ENCODE data around the gene EXT2.

DNA sequence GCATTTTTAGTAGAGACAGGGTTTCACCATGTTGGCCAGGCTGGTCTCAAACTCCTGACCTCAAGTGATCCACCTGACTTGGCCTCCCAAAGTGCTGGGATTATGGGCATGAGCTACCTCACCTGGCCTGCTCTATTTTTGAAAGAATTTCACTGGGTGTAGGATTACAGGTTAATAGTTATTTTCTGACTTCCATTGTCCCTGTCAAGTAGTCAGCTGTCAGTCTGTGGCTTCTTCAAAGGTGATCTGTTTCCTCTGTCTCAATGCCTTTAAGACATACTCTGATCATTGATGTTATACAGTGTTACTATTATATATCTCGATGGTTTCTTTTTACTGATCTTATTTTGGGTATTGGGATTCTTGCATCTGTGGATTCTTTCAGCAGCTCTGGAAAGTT lies 10.1 kb upstream of the EXT2 start:
- TF ChIP-seq, protein P1, sequence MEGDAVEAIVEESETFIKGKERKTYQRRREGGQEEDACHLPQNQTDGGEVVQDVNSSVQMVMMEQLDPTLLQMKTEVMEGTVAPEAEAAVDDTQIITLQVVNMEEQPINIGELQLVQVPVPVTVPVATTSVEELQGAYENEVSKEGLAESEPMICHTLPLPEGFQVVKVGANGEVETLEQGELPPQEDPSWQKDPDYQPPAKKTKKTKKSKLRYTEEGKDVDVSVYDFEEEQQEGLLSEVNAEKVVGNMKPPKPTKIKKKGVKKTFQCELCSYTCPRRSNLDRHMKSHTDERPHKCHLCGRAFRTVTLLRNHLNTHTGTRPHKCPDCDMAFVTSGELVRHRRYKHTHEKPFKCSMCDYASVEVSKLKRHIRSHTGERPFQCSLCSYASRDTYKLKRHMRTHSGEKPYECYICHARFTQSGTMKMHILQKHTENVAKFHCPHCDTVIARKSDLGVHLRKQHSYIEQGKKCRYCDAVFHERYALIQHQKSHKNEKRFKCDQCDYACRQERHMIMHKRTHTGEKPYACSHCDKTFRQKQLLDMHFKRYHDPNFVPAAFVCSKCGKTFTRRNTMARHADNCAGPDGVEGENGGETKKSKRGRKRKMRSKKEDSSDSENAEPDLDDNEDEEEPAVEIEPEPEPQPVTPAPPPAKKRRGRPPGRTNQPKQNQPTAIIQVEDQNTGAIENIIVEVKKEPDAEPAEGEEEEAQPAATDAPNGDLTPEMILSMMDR (conservative IDR thresholded peaks at IDR 0.05; ENCODE audit: low read depth in 2 of 2): no peak
- TF ChIP-seq STAT1 (IDR thresholded peaks at IDR 0.05; ENCODE audit: unreplicated experiment) (no peak), POLR2AphosphoS5 (IDR thresholded peaks at IDR 0.05; ENCODE audit: low read depth) (no peak), EZH2 (IDR thresholded peaks at IDR 0.05; ENCODE audit: low read depth, unreplicated experiment) (no peak), ZNF331 (CRISPR knock-in tag; IDR thresholded peaks at IDR 0.05; ENCODE audit: low read depth) (no peak), NANOG (IDR thresholded peaks at IDR 0.05; ENCODE audit: borderline replicate concordance) (no peak), ZNF114 (CRISPR knock-in tag; IDR thresholded peaks at IDR 0.05) (no peak), EZH2phosphoT487 (IDR thresholded peaks at IDR 0.05; ENCODE audit: unreplicated experiment) (no peak), JUNB (IDR thresholded peaks at IDR 0.05; ENCODE audit: unreplicated experiment) (no peak), CREB1 (CRISPR knock-in tag; IDR thresholded peaks at IDR 0.05; ENCODE audit: low read depth) (no peak)
- TF ChIP-seq, protein P2, sequence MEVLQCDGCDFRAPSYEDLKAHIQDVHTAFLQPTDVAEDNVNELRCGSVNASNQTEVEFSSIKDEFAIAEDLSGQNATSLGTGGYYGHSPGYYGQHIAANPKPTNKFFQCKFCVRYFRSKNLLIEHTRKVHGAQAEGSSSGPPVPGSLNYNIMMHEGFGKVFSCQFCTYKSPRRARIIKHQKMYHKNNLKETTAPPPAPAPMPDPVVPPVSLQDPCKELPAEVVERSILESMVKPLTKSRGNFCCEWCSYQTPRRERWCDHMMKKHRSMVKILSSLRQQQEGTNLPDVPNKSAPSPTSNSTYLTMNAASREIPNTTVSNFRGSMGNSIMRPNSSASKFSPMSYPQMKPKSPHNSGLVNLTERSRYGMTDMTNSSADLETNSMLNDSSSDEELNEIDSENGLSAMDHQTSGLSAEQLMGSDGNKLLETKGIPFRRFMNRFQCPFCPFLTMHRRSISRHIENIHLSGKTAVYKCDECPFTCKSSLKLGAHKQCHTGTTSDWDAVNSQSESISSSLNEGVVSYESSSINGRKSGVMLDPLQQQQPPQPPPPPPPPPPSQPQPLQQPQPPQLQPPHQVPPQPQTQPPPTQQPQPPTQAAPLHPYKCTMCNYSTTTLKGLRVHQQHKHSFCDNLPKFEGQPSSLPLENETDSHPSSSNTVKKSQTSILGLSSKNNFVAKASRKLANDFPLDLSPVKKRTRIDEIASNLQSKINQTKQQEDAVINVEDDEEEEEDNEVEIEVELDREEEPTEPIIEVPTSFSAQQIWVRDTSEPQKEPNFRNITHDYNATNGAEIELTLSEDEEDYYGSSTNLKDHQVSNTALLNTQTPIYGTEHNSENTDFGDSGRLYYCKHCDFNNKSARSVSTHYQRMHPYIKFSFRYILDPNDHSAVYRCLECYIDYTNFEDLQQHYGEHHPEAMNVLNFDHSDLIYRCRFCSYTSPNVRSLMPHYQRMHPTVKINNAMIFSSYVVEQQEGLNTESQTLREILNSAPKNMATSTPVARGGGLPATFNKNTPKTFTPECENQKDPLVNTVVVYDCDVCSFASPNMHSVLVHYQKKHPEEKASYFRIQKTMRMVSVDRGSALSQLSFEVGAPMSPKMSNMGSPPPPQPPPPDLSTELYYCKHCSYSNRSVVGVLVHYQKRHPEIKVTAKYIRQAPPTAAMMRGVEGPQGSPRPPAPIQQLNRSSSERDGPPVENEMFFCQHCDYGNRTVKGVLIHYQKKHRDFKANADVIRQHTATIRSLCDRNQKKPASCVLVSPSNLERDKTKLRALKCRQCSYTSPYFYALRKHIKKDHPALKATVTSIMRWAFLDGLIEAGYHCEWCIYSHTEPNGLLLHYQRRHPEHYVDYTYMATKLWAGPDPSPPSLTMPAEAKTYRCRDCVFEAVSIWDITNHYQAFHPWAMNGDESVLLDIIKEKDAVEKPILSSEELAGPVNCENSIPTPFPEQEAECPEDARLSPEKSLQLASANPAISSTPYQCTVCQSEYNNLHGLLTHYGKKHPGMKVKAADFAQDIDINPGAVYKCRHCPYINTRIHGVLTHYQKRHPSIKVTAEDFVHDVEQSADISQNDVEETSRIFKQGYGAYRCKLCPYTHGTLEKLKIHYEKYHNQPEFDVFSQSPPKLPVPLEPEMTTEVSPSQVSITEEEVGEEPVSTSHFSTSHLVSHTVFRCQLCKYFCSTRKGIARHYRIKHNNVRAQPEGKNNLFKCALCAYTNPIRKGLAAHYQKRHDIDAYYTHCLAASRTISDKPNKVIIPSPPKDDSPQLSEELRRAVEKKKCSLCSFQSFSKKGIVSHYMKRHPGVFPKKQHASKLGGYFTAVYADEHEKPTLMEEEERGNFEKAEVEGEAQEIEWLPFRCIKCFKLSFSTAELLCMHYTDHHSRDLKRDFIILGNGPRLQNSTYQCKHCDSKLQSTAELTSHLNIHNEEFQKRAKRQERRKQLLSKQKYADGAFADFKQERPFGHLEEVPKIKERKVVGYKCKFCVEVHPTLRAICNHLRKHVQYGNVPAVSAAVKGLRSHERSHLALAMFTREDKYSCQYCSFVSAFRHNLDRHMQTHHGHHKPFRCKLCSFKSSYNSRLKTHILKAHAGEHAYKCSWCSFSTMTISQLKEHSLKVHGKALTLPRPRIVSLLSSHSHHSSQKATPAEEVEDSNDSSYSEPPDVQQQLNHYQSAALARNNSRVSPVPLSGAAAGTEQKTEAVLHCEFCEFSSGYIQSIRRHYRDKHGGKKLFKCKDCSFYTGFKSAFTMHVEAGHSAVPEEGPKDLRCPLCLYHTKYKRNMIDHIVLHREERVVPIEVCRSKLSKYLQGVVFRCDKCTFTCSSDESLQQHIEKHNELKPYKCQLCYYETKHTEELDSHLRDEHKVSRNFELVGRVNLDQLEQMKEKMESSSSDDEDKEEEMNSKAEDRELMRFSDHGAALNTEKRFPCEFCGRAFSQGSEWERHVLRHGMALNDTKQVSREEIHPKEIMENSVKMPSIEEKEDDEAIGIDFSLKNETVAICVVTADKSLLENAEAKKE (CRISPR knock-in tag; IDR thresholded peaks at IDR 0.05): no peak
- TF ChIP-seq, protein P3, sequence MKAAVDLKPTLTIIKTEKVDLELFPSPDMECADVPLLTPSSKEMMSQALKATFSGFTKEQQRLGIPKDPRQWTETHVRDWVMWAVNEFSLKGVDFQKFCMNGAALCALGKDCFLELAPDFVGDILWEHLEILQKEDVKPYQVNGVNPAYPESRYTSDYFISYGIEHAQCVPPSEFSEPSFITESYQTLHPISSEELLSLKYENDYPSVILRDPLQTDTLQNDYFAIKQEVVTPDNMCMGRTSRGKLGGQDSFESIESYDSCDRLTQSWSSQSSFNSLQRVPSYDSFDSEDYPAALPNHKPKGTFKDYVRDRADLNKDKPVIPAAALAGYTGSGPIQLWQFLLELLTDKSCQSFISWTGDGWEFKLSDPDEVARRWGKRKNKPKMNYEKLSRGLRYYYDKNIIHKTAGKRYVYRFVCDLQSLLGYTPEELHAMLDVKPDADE (IDR thresholded peaks at IDR 0.05): no peak
- TF ChIP-seq, protein P4, sequence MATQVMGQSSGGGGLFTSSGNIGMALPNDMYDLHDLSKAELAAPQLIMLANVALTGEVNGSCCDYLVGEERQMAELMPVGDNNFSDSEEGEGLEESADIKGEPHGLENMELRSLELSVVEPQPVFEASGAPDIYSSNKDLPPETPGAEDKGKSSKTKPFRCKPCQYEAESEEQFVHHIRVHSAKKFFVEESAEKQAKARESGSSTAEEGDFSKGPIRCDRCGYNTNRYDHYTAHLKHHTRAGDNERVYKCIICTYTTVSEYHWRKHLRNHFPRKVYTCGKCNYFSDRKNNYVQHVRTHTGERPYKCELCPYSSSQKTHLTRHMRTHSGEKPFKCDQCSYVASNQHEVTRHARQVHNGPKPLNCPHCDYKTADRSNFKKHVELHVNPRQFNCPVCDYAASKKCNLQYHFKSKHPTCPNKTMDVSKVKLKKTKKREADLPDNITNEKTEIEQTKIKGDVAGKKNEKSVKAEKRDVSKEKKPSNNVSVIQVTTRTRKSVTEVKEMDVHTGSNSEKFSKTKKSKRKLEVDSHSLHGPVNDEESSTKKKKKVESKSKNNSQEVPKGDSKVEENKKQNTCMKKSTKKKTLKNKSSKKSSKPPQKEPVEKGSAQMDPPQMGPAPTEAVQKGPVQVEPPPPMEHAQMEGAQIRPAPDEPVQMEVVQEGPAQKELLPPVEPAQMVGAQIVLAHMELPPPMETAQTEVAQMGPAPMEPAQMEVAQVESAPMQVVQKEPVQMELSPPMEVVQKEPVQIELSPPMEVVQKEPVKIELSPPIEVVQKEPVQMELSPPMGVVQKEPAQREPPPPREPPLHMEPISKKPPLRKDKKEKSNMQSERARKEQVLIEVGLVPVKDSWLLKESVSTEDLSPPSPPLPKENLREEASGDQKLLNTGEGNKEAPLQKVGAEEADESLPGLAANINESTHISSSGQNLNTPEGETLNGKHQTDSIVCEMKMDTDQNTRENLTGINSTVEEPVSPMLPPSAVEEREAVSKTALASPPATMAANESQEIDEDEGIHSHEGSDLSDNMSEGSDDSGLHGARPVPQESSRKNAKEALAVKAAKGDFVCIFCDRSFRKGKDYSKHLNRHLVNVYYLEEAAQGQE (IDR thresholded peaks at IDR 0.05; ENCODE audit: unreplicated experiment): no peak
